ENCODE data around the gene NFKBIZ.

- TF ChIP-seq TEAD4 (CRISPR knock-in tag; IDR thresholded peaks at IDR 0.05) (no peak), CTCF (IDR thresholded peaks at IDR 0.05) (no peak), MYBL2 (CRISPR knock-in tag; IDR thresholded peaks at IDR 0.05) (no peak), IRF2 (CRISPR knock-in tag; IDR thresholded peaks at IDR 0.05; ENCODE audit: borderline replicate concordance, low read depth) (no peak), USF1 (CRISPR knock-in tag; IDR thresholded peaks at IDR 0.05) (no peak)
Observed at GRCh38 chr3:101879623-101880284, 30.4 kb downstream of the NFKBIZ start.

All from WTC11 (cell line).